ENCODE data around the gene NFE2L2.
"Not testable (repeated sequence)": the region's sequence is repeated elsewhere in the genome, so short reads cannot be mapped to it uniquely, and the experiment has no call there.

The NFE2L2 gene

DNA sequence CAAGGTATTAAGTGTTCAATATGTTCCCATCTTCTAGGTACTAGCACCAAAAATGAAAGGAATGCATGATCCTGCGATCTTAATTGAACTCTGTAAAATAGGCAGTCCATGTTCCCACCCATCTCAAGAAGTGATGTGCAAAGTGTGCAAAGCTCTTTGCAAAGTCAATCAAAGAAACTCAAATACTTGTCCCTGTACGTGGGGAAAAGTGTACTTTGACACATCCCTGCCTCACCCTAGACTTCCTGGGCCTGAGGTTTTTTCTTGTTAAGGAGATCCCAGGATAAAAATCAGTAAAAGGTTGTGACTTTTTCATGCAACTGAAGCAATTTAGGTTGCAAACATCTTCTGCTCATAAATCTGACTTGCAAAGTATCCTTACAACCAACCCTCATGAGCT lies 26.6 kb downstream of the NFE2L2 start:
- no peak for DNase-seq (ENCODE audit: low spot score)

DNA sequence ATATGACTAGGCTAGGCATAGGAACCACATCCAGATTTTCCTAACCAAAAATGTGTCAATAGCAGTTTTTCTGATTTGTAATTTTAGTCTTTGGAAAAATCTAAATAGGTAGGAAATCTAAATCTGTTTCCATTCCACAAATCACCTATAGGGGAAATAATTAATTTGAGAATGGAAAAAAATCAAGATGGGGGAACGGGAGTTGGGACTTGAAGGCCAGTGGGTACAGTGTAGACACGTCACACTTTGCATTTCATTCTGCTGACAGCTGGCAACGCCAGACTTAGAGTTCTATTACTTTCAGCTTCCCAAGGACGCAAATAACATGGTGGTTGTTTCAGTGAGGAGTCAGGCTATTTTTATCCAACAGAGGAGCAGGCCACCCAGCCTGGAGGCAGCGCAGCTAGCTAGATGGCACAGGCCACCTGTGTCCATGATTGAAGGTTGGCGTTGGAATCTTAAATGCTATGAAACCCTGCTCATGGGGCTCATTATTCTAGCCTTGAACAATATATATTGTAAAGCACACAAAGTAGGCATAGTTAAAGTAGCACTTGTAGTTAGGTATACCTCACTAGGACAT lies 28.6 kb downstream of the NFE2L2 start:
- no peak for DNase-seq (ENCODE audit: low spot score)

DNA sequence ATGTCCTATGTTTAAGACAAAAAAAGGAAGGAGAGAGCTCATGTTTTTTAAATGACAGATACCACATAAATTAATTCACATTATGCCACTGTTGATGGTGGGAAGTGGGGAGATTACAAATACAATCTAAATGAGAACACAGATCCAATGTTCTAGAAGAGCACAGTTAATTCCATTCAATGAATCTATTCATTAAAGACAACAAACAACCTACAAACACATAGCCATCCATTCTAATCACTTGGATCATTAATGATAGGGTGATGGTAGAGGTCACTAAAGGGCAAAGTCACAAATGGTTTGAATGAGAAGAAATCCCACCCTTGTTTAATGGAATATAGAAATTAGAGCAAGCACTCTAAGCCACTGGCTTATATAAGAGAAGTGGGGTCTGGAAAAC lies 30.3 kb downstream of the NFE2L2 start:
- DNase-seq (ENCODE audit: low spot score) = no peak

DNA sequence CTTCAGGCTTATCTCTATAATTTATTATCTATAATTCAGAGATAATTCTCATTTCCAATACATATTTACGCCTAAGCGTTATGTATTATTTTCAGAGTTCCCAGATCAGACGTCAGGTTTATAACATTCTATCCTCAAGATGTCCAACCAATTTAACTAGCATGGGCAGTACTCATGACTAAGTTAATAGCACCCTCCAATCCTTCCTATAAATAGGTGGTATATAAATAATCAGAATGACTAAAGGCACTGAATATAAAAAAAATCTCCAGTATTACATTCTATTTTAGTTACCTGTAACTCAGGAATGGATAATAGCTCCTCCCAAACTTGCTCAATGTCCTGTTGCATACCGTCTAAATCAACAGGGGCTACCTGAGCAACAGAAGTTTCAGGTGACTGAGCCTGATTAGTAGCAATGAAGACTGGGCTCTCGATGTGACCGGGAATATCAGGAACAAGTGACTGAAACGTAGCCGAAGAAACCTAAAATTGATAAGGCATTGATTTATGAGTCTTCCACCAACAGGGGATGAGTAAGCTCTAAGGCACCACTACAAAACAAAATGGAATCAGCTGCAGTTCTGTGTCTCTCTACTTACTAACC lies 32.3 kb downstream of the NFE2L2 start:
- no peak for DNase-seq (ENCODE audit: low spot score)

DNA sequence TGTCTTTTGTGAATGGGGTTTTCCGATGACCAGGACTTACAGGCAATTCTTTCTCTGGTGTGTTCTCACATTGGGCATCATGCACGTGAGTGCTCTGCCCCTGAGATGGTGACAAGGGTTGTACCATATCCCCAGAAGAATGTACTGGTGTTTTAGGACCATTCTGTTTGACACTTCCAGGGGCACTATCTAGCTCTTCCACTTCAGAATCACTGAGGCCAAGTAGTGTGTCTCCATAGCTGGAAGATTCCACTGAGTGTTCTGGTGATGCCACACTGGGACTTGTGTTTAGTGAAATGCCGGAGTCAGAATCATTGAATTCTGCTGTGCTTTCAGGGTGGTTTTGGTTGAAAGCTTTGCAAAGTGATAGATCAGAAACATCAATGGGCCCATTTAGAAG lies 33.3 kb downstream of the NFE2L2 start:
- no peak for DNase-seq (ENCODE audit: low spot score)

GRCh38 chr2:177229442-177230242 lies 34.9 kb downstream of the NFE2L2 start:
- DNase-seq (ENCODE audit: low spot score) = no peak

DNA sequence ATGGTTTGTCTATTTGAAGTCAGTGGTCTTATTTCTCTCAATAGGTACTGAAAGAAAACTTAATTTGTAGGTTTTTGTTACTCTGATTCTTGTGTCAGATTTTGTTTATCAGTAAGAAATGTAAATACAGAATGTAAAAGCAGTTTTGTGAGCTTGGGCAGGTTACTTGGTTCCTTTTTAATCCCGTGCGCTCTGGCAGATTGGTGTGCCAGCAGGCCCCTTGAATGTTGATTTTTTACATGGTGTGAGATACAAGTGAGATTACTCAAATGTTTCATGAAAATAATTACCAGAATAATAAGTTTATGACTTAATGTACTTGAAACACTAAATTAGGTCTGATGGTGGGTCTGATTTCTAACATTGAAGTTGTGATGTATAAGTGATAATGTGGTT lies 38.6 kb downstream of the NFE2L2 start:
- no peak for DNase-seq (ENCODE audit: low spot score)

DNA sequence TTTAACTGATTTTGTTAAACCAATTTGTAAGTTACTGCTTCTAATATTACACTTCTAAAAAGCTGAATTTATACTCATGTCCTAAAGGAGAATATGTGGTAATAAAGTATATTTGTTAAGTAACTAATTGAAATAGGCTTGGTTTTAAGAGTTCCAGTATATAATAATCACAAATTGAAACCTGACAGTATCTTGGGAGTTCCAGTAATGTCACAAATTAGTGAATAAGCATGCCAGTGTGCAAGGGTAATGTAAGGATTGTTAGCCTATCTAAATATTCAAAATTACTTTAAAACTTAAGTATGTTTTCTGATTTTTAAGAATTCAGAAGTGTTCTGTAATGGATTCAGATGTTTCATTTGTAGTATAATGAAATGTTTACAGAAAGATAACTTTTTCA lies 41.1 kb downstream of the NFE2L2 start:
- DNase-seq (ENCODE audit: low spot score) = not testable (repeated sequence)

DNA sequence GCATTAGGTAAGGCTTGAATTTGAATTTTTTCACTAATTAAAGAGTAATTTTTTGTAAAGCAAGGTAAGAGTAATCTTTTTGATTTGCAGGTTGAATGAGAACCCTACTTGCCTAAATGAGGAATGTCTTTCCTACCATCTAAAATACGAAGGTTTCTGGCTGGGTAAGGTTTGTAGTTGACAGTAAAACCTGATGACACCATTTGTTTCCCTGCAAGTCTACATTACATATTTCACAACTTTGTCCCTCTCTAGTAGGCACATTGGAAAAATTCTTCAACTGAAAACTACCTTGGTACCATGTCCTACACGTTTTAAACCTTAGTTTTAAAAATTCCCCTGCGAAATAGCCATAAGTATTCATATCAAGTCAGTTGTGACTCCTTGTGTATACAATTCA lies 42.6 kb downstream of the NFE2L2 start:
- DNase-seq (ENCODE audit: low spot score) = no peak

- no peak for DNase-seq (ENCODE audit: low spot score)
These were observed 43.0 kb downstream of the NFE2L2 start for GRCh38 chr2:177221534-177221933.

DNA sequence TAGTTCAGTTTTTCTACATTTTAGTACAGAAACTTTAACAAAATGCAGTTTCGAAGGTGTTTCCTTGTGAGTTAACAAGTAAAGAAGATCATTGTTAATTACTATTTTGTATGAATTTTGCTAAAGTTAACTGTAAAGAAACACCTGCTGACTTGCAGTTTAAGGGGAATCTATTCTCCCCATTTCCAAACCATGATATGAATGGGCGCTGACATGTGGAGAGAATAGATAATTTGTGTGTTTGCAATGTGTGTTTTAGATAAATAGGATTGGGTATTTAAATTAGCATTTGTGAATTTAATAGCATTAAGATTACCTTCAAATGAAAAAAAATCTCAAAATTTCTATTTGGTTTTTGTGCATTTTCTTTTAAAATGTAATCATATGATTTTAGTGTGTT lies 44.7 kb downstream of the NFE2L2 start:
- not testable (repeated sequence) for DNase-seq (ENCODE audit: low spot score)

- no peak for DNase-seq (ENCODE audit: low spot score)
These were observed 47.2 kb downstream of the NFE2L2 start for GRCh38 chr2:177217247-177217843.

DNA sequence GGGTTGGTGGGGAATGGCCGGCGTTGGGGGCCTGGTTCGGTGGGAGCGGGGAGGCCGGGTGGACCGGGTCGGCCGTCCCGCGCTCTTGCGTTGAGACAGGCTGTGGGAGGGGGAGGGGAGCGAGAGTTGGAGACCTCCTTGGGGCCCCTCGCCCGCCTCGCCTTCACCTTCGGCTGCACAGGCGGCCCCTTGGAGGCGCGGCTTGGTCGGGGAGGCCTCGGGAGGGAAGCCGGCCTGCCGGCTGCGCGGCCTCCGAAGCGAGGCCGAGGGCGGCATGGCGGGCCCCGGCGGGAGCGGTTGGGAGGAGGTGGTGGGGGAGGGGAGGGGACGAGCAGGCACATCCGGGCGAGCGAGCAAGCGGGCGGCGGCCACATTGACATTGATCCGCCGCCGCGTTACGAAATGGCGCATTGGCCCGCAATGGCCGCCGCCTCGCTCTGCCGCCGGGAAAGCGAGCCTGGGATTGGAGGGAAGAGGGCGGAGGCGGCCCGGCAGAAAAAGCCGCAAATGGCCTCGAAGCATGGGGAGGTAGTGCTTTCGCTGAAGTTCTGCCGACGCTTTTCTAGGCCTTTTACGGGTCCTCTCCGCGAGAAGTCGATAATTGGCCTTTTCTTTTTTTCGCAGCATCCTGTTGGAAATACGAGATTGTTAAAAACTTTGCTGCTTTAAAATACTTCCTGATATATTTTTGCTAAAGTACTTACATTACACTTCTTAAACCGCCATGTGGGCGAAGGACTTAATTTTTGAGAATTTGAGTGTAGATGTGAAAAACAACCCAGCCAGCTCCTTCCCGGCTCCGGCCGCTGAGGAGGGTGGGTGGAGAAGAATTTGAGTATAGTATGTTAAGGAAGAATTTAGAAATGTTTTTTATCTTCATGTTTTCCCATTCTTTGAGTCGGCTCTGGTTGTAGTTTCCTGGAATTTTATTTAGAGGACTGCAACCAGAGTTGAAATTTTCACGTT lies 51.4 kb downstream of the NFE2L2 start:
- DNase-seq (ENCODE audit: low spot score) = peak; percentile 86

DNA sequence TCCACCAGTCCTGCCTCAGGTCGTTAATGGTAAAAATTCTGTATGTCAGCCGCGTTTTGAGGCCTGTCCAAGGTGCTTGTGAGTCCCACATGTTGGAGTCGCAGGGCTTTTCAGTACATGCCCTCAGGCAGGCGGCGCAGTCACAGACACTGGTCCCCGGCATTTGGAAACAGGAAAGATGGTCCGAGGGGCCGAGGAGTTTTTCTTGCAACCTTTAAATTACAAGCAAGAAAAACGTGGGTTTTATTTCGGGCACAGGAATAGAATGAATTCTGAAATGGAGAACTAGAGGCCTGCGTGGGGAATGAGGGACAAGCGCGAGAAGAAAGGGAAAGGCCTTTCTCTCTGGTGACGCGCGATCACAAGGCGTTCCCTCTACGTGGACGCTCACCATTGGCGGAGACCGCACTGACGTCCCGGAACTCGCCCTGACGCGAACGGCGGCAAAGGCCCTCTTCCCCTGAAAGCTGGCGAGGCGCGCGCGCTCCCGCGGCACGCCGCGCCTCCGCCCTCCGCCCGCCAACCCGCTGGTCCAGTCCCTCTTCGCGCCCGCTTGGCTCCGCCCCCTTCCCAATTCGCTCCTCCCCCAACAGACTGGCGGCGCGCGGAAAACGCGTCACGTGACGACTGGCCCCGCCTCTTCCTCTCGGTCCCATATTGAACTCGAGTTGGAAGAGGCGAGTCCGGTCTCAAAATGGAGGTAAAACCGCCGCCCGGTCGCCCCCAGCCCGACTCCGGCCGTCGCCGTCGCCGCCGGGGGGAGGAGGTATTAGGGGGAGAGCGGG lies 52.2 kb downstream of the NFE2L2 start, which contains the start of gene HNRNPA3:
TSS of gene HNRNPA3 (plus strand) at position 689 of the 785 bp plus-strand sequence. CDS start at position 695, 6 bp downstream.
- DNase-seq (ENCODE audit: low spot score) = peak; percentile 99

GRCh38 chr2:177211576-177212105 lies 52.9 kb downstream of the NFE2L2 start:
- no peak for DNase-seq (ENCODE audit: low spot score)

GRCh38 chr2:177211169-177211568 lies 53.4 kb downstream of the NFE2L2 start:
- DNase-seq (ENCODE audit: low spot score) = no peak

- DNase-seq (ENCODE audit: low spot score) = no peak
These were observed 57.4 kb downstream of the NFE2L2 start for GRCh38 chr2:177207101-177207500.

GRCh38 chr2:177204417-177204816 lies 60.1 kb downstream of the NFE2L2 start:
- DNase-seq (ENCODE audit: low spot score) = no peak

DNA sequence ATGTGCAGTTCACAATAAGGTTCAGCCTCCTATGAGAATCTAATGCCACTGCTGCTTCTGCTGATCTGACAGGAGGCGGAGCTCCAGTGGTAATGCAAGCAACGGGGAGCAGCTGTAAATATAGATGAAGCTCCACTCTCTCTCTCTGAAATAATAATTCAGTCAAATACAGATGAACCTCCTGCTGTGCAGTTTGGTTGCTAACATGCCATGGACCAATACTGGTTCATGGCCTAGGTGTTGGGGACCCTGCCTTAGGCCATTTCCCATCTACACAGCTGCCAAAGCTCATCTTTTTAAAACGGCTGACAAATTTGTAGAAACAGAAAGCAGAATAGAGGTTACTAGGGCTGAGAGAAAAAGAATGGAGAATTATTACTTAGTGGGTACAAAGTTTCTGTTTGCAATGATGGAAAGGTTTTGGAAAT lies 62.6 kb downstream of the NFE2L2 start:
- no peak for DNase-seq (ENCODE audit: low spot score)

GRCh38 chr2:177200419-177200818 lies 64.1 kb downstream of the NFE2L2 start:
- DNase-seq (ENCODE audit: low spot score) = not testable (repeated sequence)

Measured in Ammon's horn (tissue), 1 donor.